Stomach smooth muscle (tissue), 2 donors: Measurements from ENCODE around the gene WBP4.
A peak's percentile ranks its signal among the peaks of the same experiment; 100 is the strongest.

ENCODE experiments used
- H3K27ac ChIP-seq: one replicate; pipeline ENCODE4 v1.7.0; 2013; ENCODE audit warnings: mild to moderate bottlenecking, low read length, inconsistent platforms
- H3K27me3 ChIP-seq, 2 donors: one replicate each; pipeline ENCODE4 v1.7.0; 2013; ENCODE audit warnings: low read length in 2 of 2; ENCODE audit not compliant: insufficient read depth in 2 of 2, control insufficient read depth in 1 of 2
- H3K36me3 ChIP-seq, 2 donors: one replicate each; pipeline ENCODE4 v1.7.0; 2013; ENCODE audit warnings: low read length in 2 of 2; ENCODE audit not compliant: control insufficient read depth in 2 of 2, insufficient read depth in 2 of 2
- H3K4me1 ChIP-seq: one replicate; pipeline ENCODE4 v1.7.0; 2013; ENCODE audit warnings: low read length; ENCODE audit not compliant: control insufficient read depth, insufficient read depth
- H3K4me3 ChIP-seq, 2 donors: one replicate each; pipeline ENCODE4 v1.7.0; 2013; ENCODE audit warnings: low read length in 2 of 2
- H3K9ac ChIP-seq, 2 donors: one replicate each; pipeline ENCODE4 v1.7.0; 2013; ENCODE audit warnings: low read length in 2 of 2, mild to moderate bottlenecking in 1 of 2
- H3K9me3 ChIP-seq, 2 donors: one replicate each; pipeline ENCODE4 v1.7.0; 2013; ENCODE audit warnings: low read length in 2 of 2; ENCODE audit not compliant: control insufficient read depth in 2 of 2
- donor health status: healthy.
- donor health status: Pancreatic carcinoma.

Gene WBP4

DNA sequence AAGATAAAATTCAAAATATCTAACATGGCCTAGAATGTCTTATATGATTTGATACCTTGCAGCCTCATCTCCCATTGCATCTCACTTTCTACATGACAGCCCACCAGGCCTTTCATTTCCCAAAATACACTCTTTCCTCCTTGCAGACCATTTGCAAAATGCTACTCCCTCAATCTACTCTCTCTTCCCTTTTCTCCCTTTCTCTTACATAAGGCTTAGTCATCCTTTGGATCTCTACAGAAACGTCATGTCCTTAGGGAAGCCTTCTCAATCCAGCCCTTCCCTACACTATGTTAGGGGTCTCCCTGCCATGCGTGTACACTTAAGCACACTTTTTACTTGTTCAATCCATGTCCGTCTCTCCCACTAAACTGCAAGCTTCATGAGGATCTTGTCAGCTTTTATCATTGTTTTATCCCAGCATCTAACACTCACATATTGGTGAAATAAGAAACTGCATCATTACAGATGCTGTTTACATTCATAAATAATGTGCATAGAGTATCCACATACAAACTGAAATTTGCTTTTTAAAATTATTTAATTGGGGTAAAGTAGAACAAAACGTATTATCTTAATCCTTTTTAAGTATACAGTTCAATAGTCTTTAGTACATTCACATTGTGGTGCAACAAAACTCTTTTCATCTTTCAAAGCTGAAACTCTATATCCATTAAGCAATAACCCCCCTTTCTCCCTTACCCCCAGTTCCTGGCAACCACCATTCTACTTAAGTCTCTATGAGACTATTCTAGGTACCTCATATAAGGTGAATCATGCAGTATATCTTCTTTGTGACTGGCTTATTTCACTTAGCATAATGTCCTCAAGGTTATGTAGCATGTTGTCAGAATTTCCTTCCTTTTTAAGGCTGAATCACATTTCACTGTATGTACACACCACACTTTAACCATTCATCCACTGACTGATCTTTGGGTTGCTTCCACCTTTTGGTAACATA lies 11.5 kb upstream of the WBP4 start:
- Histone ChIP-seq H3K4me3 (no peak overlapping the region), H3K27ac (no peak overlapping the region), H3K27me3 (no peaks in the 10 kb centered on the region), H3K4me1 (peaks cover under 1% of the 10 kb centered on the region), H3K9ac (no peak overlapping the region), H3K36me3 (no peaks in the 10 kb centered on the region), H3K9me3 (no peaks in the 10 kb centered on the region)

- Histone ChIP-seq H3K4me3 (no peak overlapping the region), H3K36me3 (no peaks in the 10 kb centered on the region), H3K9me3 (no peaks in the 10 kb centered on the region), H3K9ac (no peak overlapping the region), H3K27me3 (no peaks in the 10 kb centered on the region), H3K27ac (no peak overlapping the region), H3K4me1 (peaks cover 11% of the 10 kb centered on the region)
Measured at GRCh38 chr13:41052441-41052840, 8.9 kb upstream of the WBP4 start.

- Histone ChIP-seq H3K27me3 (no peaks in the 10 kb centered on the region), H3K9ac (no peak overlapping the region), H3K9me3 (no peaks in the 10 kb centered on the region), H3K36me3 (no peaks in the 10 kb centered on the region), H3K4me1 (peaks cover 14% of the 10 kb centered on the region), H3K4me3 (no peak overlapping the region), H3K27ac (no peak overlapping the region)
Measured at GRCh38 chr13:41053384-41053826, 7.9 kb upstream of the WBP4 start.

DNA sequence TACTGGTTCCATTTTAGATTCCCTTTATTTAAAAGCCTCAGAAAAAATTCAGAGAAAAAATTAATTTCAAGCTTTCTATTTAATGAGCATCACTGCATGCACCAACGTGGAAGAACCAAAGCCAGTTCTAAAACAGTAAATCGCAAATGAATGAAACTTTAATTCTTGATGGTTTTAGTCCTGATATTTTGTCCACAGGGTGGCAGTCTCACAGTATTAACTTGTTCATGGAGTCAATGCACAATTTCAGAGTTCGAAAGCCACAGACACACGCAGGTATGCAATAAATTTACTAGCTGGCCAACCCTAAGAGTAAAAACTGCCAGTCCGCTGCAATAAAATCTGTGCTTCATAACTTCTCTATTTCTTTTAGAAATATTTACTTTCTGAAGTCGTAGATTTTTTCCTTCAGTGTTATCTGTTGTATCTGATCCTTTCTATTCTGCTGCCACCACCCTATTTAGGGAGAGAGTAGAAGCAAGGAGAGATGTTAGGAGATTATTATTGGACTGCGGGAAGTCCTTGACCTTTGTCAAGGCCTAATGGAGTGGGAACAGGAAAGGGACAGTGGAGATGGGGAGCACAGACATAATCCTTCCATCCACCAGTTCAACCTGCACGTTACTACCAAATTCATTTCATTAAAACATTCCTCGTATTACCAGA lies 7.0 kb upstream of the WBP4 start:
- Histone ChIP-seq H3K9me3 (no peaks in the 10 kb centered on the region), H3K27me3 (no peaks in the 10 kb centered on the region), H3K9ac (no peak overlapping the region), H3K4me1 (peaks cover 14% of the 10 kb centered on the region), H3K27ac (no peak overlapping the region), H3K36me3 (no peaks in the 10 kb centered on the region), H3K4me3 (no peak overlapping the region)

- Histone ChIP-seq H3K27me3 (no peaks in the 10 kb centered on the region), H3K4me1 (peaks cover 14% of the 10 kb centered on the region), H3K36me3 (no peaks in the 10 kb centered on the region), H3K9ac (no peak overlapping the region), H3K9me3 (no peaks in the 10 kb centered on the region), H3K27ac (no peak overlapping the region), H3K4me3 (no peak overlapping the region)
Measured at GRCh38 chr13:41054919-41055619, 6.2 kb upstream of the WBP4 start.

DNA sequence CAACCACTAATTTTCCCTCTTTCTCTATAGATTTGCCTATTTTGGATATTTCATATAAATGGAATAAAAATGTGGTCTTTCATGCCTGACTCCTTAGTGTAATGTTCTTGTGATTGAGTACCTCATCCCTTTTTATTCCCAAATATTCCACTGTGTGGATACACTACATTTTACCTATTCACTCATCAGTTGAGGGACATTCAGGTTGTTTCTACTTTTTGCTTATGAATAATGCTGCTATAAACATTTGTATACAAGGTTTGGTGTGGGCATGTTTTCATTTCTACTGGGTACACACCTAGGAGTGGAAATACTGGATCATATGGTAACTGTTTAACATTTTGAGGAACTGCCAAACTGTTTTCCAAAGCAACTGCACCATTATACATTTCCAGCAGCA lies 5.1 kb upstream of the WBP4 start:
- no peak overlapping the region for H3K9ac ChIP-seq

DNA sequence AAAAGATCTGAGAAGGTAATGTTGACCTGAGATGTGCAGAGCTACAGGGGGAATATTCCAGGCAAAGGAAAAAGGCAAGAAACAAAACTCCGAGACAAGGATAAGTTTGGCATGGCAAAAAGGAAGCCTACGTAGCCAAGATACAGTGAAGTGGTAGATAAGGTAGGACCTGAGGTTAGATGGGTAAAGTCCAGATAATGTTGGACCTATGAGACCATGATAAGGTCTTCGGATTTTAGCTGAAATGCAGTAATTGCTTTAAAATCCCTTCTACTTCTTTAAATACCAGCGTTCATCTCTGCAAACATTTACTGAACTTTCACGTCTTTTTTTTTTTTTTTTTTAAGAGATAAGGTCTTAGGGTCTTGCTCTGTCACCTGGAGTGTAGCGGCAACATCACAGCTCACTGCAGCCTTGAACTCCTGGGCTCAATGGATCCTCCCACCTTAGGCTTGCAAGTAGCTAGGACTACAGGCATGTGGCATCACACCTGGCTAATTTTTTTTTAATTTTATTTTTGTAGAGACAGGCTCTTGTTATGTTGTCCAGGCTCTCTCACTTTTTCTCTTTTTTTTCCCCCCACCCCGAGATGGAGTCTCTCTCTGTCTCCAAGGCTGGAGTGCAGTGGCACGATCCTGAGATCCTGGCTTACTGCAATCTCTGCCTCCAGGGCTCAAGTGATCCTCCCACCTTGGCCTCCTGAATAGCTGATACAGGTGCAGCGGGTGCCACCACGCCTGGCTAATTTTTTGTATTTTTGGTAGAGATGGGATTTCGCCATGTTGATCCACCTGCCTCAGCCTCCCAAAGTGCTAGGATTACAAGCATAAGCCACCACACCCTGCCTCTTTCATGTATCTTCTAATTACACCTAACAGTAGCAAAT lies 4.2 kb upstream of the WBP4 start:
- Histone ChIP-seq H3K9me3 (no peaks in the 10 kb centered on the region), H3K9ac (no peak overlapping the region), H3K27me3 (no peaks in the 10 kb centered on the region), H3K4me3 (no peak overlapping the region), H3K4me1 (peaks cover 14% of the 10 kb centered on the region), H3K27ac (no peak overlapping the region), H3K36me3 (no peaks in the 10 kb centered on the region)

More for the DNA sequence above, 5.1 kb upstream of the WBP4 start:
- Histone ChIP-seq H3K4me3 (no peak overlapping the region), H3K4me1 (peaks cover 14% of the 10 kb centered on the region), H3K27ac (no peak overlapping the region), H3K27me3 (no peaks in the 10 kb centered on the region), H3K9me3 (no peaks in the 10 kb centered on the region), H3K36me3 (no peaks in the 10 kb centered on the region)

DNA sequence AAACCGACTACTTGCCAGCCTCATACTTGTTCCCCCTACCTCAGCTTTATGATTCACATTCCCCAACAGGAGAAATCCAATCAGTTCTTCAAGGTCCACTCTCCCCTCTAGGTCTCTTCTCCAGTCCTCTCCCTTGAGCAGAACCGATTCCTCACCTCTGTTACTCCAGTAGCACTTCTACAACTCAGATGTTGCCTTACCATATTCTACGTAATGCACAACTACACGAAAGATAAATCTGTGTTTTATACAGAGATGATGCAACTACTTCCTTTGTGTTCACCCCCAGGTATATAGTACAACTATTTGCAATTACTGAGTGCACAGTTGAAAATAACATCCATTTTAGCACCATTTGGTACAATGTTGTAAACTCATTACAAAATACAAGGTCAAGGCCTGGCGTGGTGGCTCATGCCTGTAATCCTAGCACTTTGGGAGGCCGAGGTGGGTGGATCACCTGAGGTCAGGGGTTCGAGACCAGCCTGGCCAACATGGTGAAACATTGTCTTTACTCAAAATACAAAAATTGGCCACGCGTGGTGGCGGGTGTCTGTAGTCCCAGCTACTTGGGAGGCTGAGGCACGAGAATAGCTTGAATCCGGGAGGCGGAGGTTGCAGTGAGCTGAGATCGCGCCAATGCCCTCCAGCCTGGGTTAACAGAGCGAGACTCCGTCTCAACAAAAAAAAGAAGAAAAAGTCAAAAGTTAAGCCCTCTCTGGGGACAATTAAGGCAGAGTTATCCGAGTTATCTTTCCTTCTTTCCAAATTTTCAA lies 2.8 kb upstream of the WBP4 start:
- no peaks in the 10 kb centered on the region for H3K36me3 ChIP-seq
- H3K27me3 ChIP-seq, result no peaks in the 10 kb centered on the region
- H3K4me1 ChIP-seq, result peaks cover 17% of the 10 kb centered on the region
- peak overlapping the region; percentile 89 to 91 for H3K4me3 ChIP-seq
- H3K9me3 ChIP-seq, result no peaks in the 10 kb centered on the region
- peak overlapping the region in 1 of 2 donors; percentile 93 for H3K9ac ChIP-seq
- no peak overlapping the region for H3K27ac ChIP-seq

GRCh38 chr13:41059456-41060081 lies 1.7 kb upstream of the WBP4 start:
- no peaks in the 10 kb centered on the region for H3K9me3 ChIP-seq
- peak overlapping the region; percentile 89 to 93 for H3K9ac ChIP-seq
- H3K4me1 ChIP-seq, result peaks cover 22% of the 10 kb centered on the region
- H3K4me3 ChIP-seq, result peak overlapping the region; percentile 89 to 91
- H3K27me3 ChIP-seq, result no peaks in the 10 kb centered on the region
- H3K36me3 ChIP-seq, result no peaks in the 10 kb centered on the region
- peak overlapping the region; percentile 90 for H3K27ac ChIP-seq
